ENCODE measurements around the gene IGFL4. TPM values are rescaled to one million over a fixed set of nuclear protein-coding genes. Genes with fewer than 3 reads are reported as not detected.
A peak's percentile ranks its signal among the peaks of the same experiment; 100 is the strongest.

Gene IGFL4
- polyA plus RNA-seq, 3 donors = not detected

GRCh38 chr19:46049597-46049996, 8.8 kb upstream of the IGFL4 start:
- intact Hi-C loops (cut with micrococcal nuclease) = no loop called here
- TF ChIP-seq CTCF (IDR thresholded peaks at IDR 0.05) = no peak
- Histone ChIP-seq H3K79me2 (ENCODE audit: insufficient read depth, low read length) (no peaks in the 10 kb centered on the region), H3K4me1 (ENCODE audit: control insufficient read depth in 1 of 2, insufficient read depth in 2 of 2, low read length in 2 of 2) (no peaks in the 10 kb centered on the region), H3K4me2 (replicated peaks; ENCODE audit: extremely low read depth, low read length, poor library complexity, severe bottlenecking) (no peak overlapping the region), H3K9me3 (replicated peaks in 1 of 2; ENCODE audit: control insufficient read depth in 1 of 2, insufficient read depth in 1 of 2, low read length in 2 of 2) (no peaks in the 10 kb centered on the region), H3K36me3 (replicated peaks in 1 of 2; ENCODE audit: control insufficient read depth in 1 of 2, insufficient read depth in 2 of 2, low read length in 2 of 2) (no peaks in the 10 kb centered on the region), H4K20me1 (ENCODE audit: insufficient read depth, low read length) (no peaks in the 10 kb centered on the region), H2AFZ (ENCODE audit: insufficient read depth, low read depth, low read length, poor library complexity, severe bottlenecking) (no peak overlapping the region), H3K4me3 (replicated peaks in 1 of 3; ENCODE audit: low read depth in 2 of 3, low read length in 3 of 3) (no peak overlapping the region), H3K27me3 (ENCODE audit: control insufficient read depth in 2 of 2, insufficient read depth in 2 of 2, low read length in 2 of 2) (peaks cover 1 to 41% of the 10 kb centered on the region in 2 donors), H3K9ac (ENCODE audit: insufficient read depth, low read length, poor library complexity, severe bottlenecking) (no peak overlapping the region), H3K27ac (ENCODE audit: low read depth in 1 of 2, low read length in 2 of 2) (no peak overlapping the region)
- H3K36me3 Mint-ChIP-seq = no peaks in the 10 kb centered on the region
- peaks cover 38 to 84% (median 42%) of the 10 kb centered on the region in 3 donors for H3K27me3 Mint-ChIP-seq (ENCODE audit: low read depth in 3 of 3)
- peak overlapping the region in 1 of 2 donors; percentile 19 for H3K4me3 Mint-ChIP-seq
- no peak overlapping the region for H3K27ac Mint-ChIP-seq
- no peak for DNase-seq
- 44% methylated on average over 5 of the region's 7 CpGs for WGBS (ENCODE audit: insufficient coverage)
- H3K4me1 Mint-ChIP-seq = no peaks in the 10 kb centered on the region
- H3K9me3 Mint-ChIP-seq = peaks cover 0 to 8% (median 0%) of the 10 kb centered on the region in 7 donors

- H3K4me1 Mint-ChIP-seq = no peaks in the 10 kb centered on the region
These were observed 2.7 kb upstream of the IGFL4 start for GRCh38 chr19:46043519-46043918.

More at GRCh38 chr19:46043519-46043918, 2.7 kb upstream of the IGFL4 start:
- intact Hi-C loops (cut with micrococcal nuclease) = no loop called here
- Histone ChIP-seq H3K27ac (ENCODE audit: low read depth in 1 of 2, low read length in 2 of 2) (no peak overlapping the region), H3K36me3 (replicated peaks in 1 of 2; ENCODE audit: control insufficient read depth in 1 of 2, insufficient read depth in 2 of 2, low read length in 2 of 2) (no peaks in the 10 kb centered on the region), H3K27me3 (ENCODE audit: control insufficient read depth in 2 of 2, insufficient read depth in 2 of 2, low read length in 2 of 2) (peaks cover 4 to 31% of the 10 kb centered on the region in 2 donors), H3K4me1 (ENCODE audit: control insufficient read depth in 1 of 2, insufficient read depth in 2 of 2, low read length in 2 of 2) (no peaks in the 10 kb centered on the region), H4K20me1 (ENCODE audit: insufficient read depth, low read length) (no peaks in the 10 kb centered on the region), H3K4me3 (replicated peaks in 1 of 3; ENCODE audit: low read depth in 2 of 3, low read length in 3 of 3) (no peak overlapping the region), H3K4me2 (replicated peaks; ENCODE audit: extremely low read depth, low read length, poor library complexity, severe bottlenecking) (no peak overlapping the region), H3K9ac (ENCODE audit: insufficient read depth, low read length, poor library complexity, severe bottlenecking) (no peak overlapping the region), H2AFZ (ENCODE audit: insufficient read depth, low read depth, low read length, poor library complexity, severe bottlenecking) (no peak overlapping the region), H3K79me2 (ENCODE audit: insufficient read depth, low read length) (no peaks in the 10 kb centered on the region), H3K9me3 (replicated peaks in 1 of 2; ENCODE audit: control insufficient read depth in 1 of 2, insufficient read depth in 1 of 2, low read length in 2 of 2) (no peaks in the 10 kb centered on the region)
- Mint-ChIP-seq H3K27ac (no peak overlapping the region), H3K36me3 (no peaks in the 10 kb centered on the region), H3K4me3 (no peak overlapping the region), H3K9me3 (peaks cover 0 to 6% (median 1%) of the 10 kb centered on the region in 7 donors), H3K27me3 (ENCODE audit: low read depth in 3 of 3) (peaks cover 32 to 62% (median 35%) of the 10 kb centered on the region in 3 donors)
- 80% methylated on average over 1 of the region's 1 CpG for WGBS (ENCODE audit: insufficient coverage)
- no peak for TF ChIP-seq CTCF (IDR thresholded peaks at IDR 0.05)
- no peak for DNase-seq
